ENCODE results near the gene DISP2.

DNA sequence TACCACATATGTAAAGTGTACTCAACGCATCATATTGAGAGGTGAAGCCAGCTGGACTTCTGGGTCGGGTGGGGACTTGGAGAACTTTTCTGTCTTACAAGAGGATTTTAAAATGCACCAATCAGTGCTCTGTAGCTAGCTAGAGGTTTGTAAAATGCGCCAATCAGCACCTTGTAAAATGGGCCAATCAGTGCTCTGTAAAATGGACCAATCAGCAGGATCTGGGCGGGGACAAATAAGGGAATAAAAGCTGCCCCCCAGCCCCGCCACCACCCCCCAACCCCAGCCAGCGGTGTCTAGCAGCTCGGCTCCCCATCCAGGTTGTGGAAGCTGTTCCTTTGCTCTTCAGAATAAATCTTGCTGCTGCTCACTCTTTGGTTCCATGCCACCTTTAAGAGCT lies 41.4 kb downstream of the DISP2 start:
- TF ChIP-seq NRF1 (IDR thresholded peaks at IDR 0.05; ENCODE audit: low read depth, low read length): no peak
- no peak for TF ChIP-seq BRCA1 (IDR thresholded peaks at IDR 0.05; ENCODE audit: low read depth, low read length)
- TF ChIP-seq CREB1 (IDR thresholded peaks at IDR 0.05): no peak
- no peak for TF ChIP-seq HDAC2 (IDR thresholded peaks at IDR 0.05; ENCODE audit: borderline replicate concordance in 1 of 2, low read depth in 2 of 2, low read length in 2 of 2)
- no peak for TF ChIP-seq SUZ12 (IDR thresholded peaks at IDR 0.05; ENCODE audit: low read length)
- TF ChIP-seq POLR2A (IDR thresholded peaks at IDR 0.05; ENCODE audit: control extremely low read depth in 1 of 2, low read depth in 2 of 2, low read length in 2 of 2): no peak
- no peak for TF ChIP-seq YY1 (IDR thresholded peaks at IDR 0.05; ENCODE audit: low read depth, low read length)
- TF ChIP-seq CEBPB (IDR thresholded peaks at IDR 0.05; ENCODE audit: low read depth, low read length): no peak
- TF ChIP-seq, protein P1, sequence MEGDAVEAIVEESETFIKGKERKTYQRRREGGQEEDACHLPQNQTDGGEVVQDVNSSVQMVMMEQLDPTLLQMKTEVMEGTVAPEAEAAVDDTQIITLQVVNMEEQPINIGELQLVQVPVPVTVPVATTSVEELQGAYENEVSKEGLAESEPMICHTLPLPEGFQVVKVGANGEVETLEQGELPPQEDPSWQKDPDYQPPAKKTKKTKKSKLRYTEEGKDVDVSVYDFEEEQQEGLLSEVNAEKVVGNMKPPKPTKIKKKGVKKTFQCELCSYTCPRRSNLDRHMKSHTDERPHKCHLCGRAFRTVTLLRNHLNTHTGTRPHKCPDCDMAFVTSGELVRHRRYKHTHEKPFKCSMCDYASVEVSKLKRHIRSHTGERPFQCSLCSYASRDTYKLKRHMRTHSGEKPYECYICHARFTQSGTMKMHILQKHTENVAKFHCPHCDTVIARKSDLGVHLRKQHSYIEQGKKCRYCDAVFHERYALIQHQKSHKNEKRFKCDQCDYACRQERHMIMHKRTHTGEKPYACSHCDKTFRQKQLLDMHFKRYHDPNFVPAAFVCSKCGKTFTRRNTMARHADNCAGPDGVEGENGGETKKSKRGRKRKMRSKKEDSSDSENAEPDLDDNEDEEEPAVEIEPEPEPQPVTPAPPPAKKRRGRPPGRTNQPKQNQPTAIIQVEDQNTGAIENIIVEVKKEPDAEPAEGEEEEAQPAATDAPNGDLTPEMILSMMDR (IDR thresholded peaks at IDR 0.05; ENCODE audit: control extremely low read depth in 1 of 3, insufficient read depth in 1 of 3, low read depth in 1 of 3, low read length in 3 of 3): no peak

Data from H1 (cell line).